HG02870 (cell line): ENCODE results near the gene AEN.

Experiments
- ATAC-seq: cut with Tn5 transposase; IDR thresholded peaks from one replicate; pipeline ENCODE4 v1.9.1; 2021; ENCODE audit warnings: mild to moderate bottlenecking, moderate library complexity; ENCODE audit not compliant: unreplicated experiment

Gene AEN

GRCh38 chr15:88661041-88661700 is 40.0 kb downstream of the AEN start:
- no peak for ATAC-seq

GRCh38 chr15:88661761-88662556 is 40.8 kb downstream of the AEN start:
- no peak for ATAC-seq

- no peak for ATAC-seq
Observed at GRCh38 chr15:88663141-88663621, 42.0 kb downstream of the AEN start.

GRCh38 chr15:88664151-88664778 is 43.1 kb downstream of the AEN start:
- peak; percentile 62 for ATAC-seq

- ATAC-seq: no peak
Observed at GRCh38 chr15:88674661-88675060, 53.5 kb downstream of the AEN start.

- ATAC-seq: no peak
Observed at GRCh38 chr15:88678755-88679154, 57.6 kb downstream of the AEN start.

GRCh38 chr15:88680241-88681001 is 59.3 kb downstream of the AEN start:
- ATAC-seq: no peak

GRCh38 chr15:88681610-88682221 is 60.6 kb downstream of the AEN start:
- no peak for ATAC-seq
